A673 (cell line): Measurements from ENCODE around the gene ASIC2. TPM values are rescaled to one million over a fixed set of nuclear protein-coding genes. Genes with fewer than 3 reads are reported as not detected.

Source experiments
- BruUV-seq: library from RNA; stranded (reverse); fragments of 400-500 nt; replicated peaks from 2 replicates; lab custom pipeline; 2021; lab: Mats Ljungman, UMichigan
- CTCF ChIA-PET: fragments of 300-600 bp; sonication (Branson Sonifier 250); formaldehyde crosslinking; loops from one replicate; lab custom pipeline; 2022; ENCODE audit warnings: antibody characterized with exemption; lab: Charles Lee
- POLR2A ChIA-PET: fragments of 300-600 bp; sonication (Branson Sonifier 250); formaldehyde crosslinking; loops from one replicate; lab custom pipeline; 2022; ENCODE audit warnings: antibody characterized with exemption; ENCODE audit not compliant: low non-redundant PET; lab: Charles Lee
- DNase-seq: peaks from one replicate; pipeline ENCODE4 v3.0.0-alpha.2; 2015; ENCODE audit warnings: low spot score
- H3K27ac ChIP-seq: fragments of 200-600 bp; sonication (generic); 2 replicates; pipeline ENCODE4 v1.5.1; 2016; ENCODE audit warnings: mixed run types, low read depth, mild to moderate bottlenecking, mixed read lengths, antibody characterized with exemption, low read length; ENCODE audit not compliant: poor library complexity, severe bottlenecking
- H3K27me3 ChIP-seq: fragments of 200-600 bp; sonication (generic); replicated peaks from 2 replicates; pipeline ENCODE4 v1.6.1; 2017; ENCODE audit warnings: mixed run types, low read depth, mild to moderate bottlenecking, mixed read lengths, antibody characterized with exemption, low read length; ENCODE audit not compliant: insufficient read depth, poor library complexity
- H3K36me3 ChIP-seq: fragments of 200-600 bp; sonication (generic); 2 replicates; pipeline ENCODE4 v1.6.1; 2016; ENCODE audit warnings: mixed run types, mild to moderate bottlenecking, mixed read lengths, antibody characterized with exemption, low read length; ENCODE audit not compliant: insufficient read depth, poor library complexity, severe bottlenecking
- H3K4me1 ChIP-seq: fragments of 200-600 bp; sonication (generic); 2 replicates; pipeline ENCODE4 v1.6.1; 2017; ENCODE audit warnings: mixed run types, mild to moderate bottlenecking, mixed read lengths, antibody characterized with exemption, low read length; ENCODE audit not compliant: insufficient read depth, poor library complexity, severe bottlenecking
- H3K4me3 ChIP-seq: fragments of 200-600 bp; sonication (generic); 2 replicates; pipeline ENCODE4 v1.5.1; 2016; ENCODE audit warnings: low read depth, mixed run types, mild to moderate bottlenecking, mixed read lengths, low read length; ENCODE audit not compliant: poor library complexity, severe bottlenecking
- H3K9me3 ChIP-seq: fragments of 200-600 bp; sonication (generic); 2 replicates; pipeline ENCODE4 v1.6.1; 2016; ENCODE audit warnings: mixed run types, low read depth, mild to moderate bottlenecking, mixed read lengths, antibody characterized with exemption, low read length; ENCODE audit not compliant: poor library complexity, severe bottlenecking
- EZH2 ChIP-seq: fragments of 200-600 bp; sonication (generic); IDR thresholded peaks from 2 replicates; pipeline ENCODE4 v1.6.1; 2017; ENCODE audit warnings: borderline replicate concordance, low read depth, mild to moderate bottlenecking, mixed read lengths, antibody characterized with exemption, low read length; ENCODE audit not compliant: poor library complexity, severe bottlenecking
- intact Hi-C: fragments of 100-400 bp; cut with micrococcal nuclease; formaldehyde crosslinking; loops from one replicate; pipeline ENCODE4 v1.10.0; 2022; ENCODE audit not compliant: unreplicated experiment
- total RNA-seq: library from RNA; stranded (reverse); gene quantifications from 2 replicates; pipeline ENCODE4 v1.2.3, GENCODE V29; 2021
- TF ChIP-seq, protein P1 (sequence below): fragments of 300-800, 200-600 bp; sonication (generic); conservative IDR thresholded peaks from 2 replicates; pipeline ENCODE4 v1.5.1; 2017; ENCODE audit warnings: low read depth, mild to moderate bottlenecking, antibody characterized with exemption, low read length, moderate library complexity, mixed read lengths

Gene ASIC2
- total RNA-seq, 1 experiment from 2014 or later = 8.6 TPM

GRCh38 chr17:33335491-33336173 lies 42.5 kb upstream of the ASIC2 start:
- TF ChIP-seq, protein P1, sequence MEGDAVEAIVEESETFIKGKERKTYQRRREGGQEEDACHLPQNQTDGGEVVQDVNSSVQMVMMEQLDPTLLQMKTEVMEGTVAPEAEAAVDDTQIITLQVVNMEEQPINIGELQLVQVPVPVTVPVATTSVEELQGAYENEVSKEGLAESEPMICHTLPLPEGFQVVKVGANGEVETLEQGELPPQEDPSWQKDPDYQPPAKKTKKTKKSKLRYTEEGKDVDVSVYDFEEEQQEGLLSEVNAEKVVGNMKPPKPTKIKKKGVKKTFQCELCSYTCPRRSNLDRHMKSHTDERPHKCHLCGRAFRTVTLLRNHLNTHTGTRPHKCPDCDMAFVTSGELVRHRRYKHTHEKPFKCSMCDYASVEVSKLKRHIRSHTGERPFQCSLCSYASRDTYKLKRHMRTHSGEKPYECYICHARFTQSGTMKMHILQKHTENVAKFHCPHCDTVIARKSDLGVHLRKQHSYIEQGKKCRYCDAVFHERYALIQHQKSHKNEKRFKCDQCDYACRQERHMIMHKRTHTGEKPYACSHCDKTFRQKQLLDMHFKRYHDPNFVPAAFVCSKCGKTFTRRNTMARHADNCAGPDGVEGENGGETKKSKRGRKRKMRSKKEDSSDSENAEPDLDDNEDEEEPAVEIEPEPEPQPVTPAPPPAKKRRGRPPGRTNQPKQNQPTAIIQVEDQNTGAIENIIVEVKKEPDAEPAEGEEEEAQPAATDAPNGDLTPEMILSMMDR = 0 out of 2 replicates have a peak, but pooled peaks have one; percentile 22
- no peak for TF ChIP-seq EZH2
- Histone ChIP-seq H3K4me3 (no peak overlapping the region), H3K9me3 (no peaks in the 10 kb centered on the region), H3K36me3 (no peaks in the 10 kb centered on the region), H3K27me3 (no peaks in the 10 kb centered on the region), H3K27ac (no peak overlapping the region), H3K4me1 (no peaks in the 10 kb centered on the region)
- ChIA-PET POLR2A (no interaction called here), CTCF (no interaction called here)
- intact Hi-C loops = no loop called here
- no TSS peak for BruUV-seq
- peak; percentile 3 for DNase-seq

DNA sequence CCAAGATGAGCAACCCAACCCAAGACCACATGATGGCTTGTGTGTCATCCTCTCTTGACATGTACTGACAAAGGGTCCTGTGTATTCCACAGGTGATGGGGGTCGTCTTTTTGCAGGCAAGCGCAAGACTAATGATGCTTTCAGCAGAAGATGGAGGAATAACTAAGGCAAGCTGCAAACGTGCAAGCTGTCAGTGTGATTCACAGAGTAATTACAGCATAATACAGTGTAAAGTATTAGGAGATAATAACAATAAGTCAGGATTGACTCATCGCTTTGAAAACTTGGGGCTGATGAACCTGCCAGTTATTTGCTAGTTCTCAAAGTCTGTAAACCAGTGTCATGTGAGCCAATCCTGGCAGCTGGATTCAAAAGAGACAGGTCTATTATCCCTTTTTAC lies 41.6 kb upstream of the ASIC2 start:
- H3K27ac ChIP-seq = no peak overlapping the region

GRCh38 chr17:33330877-33331276 lies 37.8 kb upstream of the ASIC2 start:
- H3K9me3 ChIP-seq = no peaks in the 10 kb centered on the region
- no peak overlapping the region for H3K4me3 ChIP-seq
- H3K27ac ChIP-seq = no peak overlapping the region
- H3K36me3 ChIP-seq = no peaks in the 10 kb centered on the region
- intact Hi-C loops = no loop called here
- BruUV-seq = no TSS peak
- ChIA-PET POLR2A (no interaction called here), CTCF (no interaction called here)
- no peaks in the 10 kb centered on the region for H3K27me3 ChIP-seq
- H3K4me1 ChIP-seq = no peaks in the 10 kb centered on the region
- TF ChIP-seq, protein P1 = 0 out of 2 replicates have a peak, but pooled peaks have one; percentile 12
- no peak for TF ChIP-seq EZH2
- no peak for DNase-seq

More for the DNA sequence above, 41.6 kb upstream of the ASIC2 start:
- TF ChIP-seq, protein P1 = no peak
- no peak for TF ChIP-seq EZH2
- Histone ChIP-seq H3K9me3 (no peaks in the 10 kb centered on the region), H3K27me3 (no peaks in the 10 kb centered on the region), H3K4me3 (no peak overlapping the region), H3K4me1 (no peaks in the 10 kb centered on the region), H3K36me3 (no peaks in the 10 kb centered on the region)
- ChIA-PET POLR2A (no interaction called here), CTCF (no interaction called here)
- no TSS peak for BruUV-seq
- DNase-seq = no peak
- intact Hi-C loops = no loop called here
